ENCODE results near the gene SOS1. TPM values are rescaled to one million over a fixed set of nuclear protein-coding genes. Genes with fewer than 3 reads are reported as not detected.

The SOS1 gene
- total and polyA plus RNA-seq, 9 donors, result 14.4 to 70.1 (median 41.8) TPM

DNA sequence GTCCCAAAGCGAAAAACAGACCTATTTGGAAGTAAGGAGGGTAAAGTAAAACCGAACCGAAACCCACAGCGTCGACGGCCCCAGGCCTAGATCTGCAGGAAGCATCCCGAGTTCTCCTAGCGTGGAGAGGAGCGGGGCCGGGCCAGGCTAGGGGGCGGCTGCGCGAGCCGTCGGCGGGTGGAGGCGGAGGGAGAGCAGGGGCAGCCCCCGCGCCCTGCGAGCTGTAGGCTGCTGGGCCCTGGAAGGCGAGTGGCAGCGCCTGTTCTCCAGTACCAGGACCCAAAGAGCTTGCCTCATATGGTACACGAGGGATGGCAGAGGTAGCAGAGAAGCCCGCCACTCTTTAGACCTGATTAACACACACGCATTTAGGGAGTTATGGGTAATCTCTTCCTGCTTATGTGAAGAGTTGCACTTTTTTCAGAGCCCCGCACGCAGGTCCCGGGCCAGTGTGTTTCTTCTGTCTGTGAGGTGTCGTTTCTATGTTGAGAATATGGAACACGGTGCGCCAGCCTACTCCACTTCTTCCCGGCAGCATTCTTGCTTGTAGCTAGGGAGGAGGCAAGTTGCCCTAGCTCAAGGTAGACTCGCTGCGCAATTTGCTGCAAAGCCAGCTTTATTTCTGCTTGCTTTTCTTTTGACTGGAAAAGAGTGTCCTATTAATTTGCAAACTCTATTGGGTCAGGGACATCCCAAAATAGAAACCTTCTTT is 160.1 kb downstream of the SOS1 start:
- H3K36me3 ChIP-seq, result no peaks in the 10 kb centered on the region
- intact Hi-C loops (cut with DNase I), result no loop called here
- peak overlapping the region in 1 of 2 donors; percentile 58 for H3K27ac ChIP-seq
- TF ChIP-seq EP300 (IDR thresholded peaks at IDR 0.05) (no peak), POLR2A (IDR thresholded peaks at IDR 0.05) (no peak)
- TF ChIP-seq, protein P1, sequence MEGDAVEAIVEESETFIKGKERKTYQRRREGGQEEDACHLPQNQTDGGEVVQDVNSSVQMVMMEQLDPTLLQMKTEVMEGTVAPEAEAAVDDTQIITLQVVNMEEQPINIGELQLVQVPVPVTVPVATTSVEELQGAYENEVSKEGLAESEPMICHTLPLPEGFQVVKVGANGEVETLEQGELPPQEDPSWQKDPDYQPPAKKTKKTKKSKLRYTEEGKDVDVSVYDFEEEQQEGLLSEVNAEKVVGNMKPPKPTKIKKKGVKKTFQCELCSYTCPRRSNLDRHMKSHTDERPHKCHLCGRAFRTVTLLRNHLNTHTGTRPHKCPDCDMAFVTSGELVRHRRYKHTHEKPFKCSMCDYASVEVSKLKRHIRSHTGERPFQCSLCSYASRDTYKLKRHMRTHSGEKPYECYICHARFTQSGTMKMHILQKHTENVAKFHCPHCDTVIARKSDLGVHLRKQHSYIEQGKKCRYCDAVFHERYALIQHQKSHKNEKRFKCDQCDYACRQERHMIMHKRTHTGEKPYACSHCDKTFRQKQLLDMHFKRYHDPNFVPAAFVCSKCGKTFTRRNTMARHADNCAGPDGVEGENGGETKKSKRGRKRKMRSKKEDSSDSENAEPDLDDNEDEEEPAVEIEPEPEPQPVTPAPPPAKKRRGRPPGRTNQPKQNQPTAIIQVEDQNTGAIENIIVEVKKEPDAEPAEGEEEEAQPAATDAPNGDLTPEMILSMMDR (IDR thresholded peaks at IDR 0.05), result no peak
- no peaks in the 10 kb centered on the region for H3K27me3 ChIP-seq
- H3K4me3 ChIP-seq, result peak overlapping the region; percentile 51
- H3K9me3 ChIP-seq, result no peaks in the 10 kb centered on the region
- no peak for DNase-seq
- 41 to 46% (median 43%) methylated on average over 34 of the region's 34 CpGs for WGBS, 3 donors
- peaks cover 10% of the 10 kb centered on the region for H3K4me1 ChIP-seq (ENCODE audit: insufficient read depth)

DNA sequence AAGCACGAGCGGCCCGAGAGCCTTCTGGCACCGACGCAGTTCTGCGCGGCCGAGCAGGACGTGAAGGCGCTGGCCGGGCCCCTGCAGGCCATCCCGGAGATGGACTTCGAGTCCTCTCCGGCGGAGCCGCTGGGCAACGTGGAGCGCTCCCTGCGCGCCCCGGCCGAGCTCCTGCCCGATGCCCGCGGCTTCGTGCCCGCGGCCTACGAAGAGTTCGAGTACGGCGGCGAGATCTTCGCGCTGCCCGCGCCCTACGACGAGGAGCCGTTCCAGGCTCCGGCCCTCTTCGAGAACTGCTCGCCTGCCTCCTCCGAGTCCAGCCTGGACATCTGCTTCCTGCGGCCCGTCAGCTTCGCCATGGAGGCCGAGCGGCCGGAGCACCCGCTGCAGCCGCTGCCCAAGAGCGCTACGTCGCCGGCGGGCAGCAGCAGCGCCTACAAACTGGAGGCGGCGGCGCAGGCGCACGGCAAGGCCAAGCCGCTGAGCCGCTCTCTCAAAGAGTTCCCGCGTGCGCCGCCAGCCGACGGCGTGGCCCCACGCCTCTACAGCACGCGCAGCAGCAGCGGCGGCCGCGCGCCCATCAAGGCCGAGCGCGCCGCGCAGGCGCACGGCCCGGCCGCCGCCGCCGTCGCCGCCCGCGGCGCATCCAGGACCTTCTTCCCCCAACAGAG is 160.8 kb downstream of the SOS1 start:
- H3K4me1 ChIP-seq (ENCODE audit: insufficient read depth), result peaks cover 10% of the 10 kb centered on the region
- H3K27ac ChIP-seq, result peak overlapping the region in 1 of 2 donors; percentile 58
- no peak for TF ChIP-seq EP300 (IDR thresholded peaks at IDR 0.05)
- TF ChIP-seq, protein P1 (IDR thresholded peaks at IDR 0.05), result peak in 2 of 3 donors; percentile 33 to 50
- no peaks in the 10 kb centered on the region for H3K9me3 ChIP-seq
- peak overlapping the region; percentile 51 for H3K4me3 ChIP-seq
- H3K27me3 ChIP-seq, result no peaks in the 10 kb centered on the region
- DNase-seq, result peak; percentile 86 to 91 (median 87)
- 4 to 7% (median 5%) methylated on average over 77 to 97 of the region's 97 CpGs for WGBS, 3 donors
- H3K36me3 ChIP-seq, result no peaks in the 10 kb centered on the region
- intact Hi-C loops (cut with DNase I), result loop anchor here in 1 of 4 donors (10.0 kb wide), 1 partner anchor 75 kb away; no protein-coding TSS in a partner anchor

DNA sequence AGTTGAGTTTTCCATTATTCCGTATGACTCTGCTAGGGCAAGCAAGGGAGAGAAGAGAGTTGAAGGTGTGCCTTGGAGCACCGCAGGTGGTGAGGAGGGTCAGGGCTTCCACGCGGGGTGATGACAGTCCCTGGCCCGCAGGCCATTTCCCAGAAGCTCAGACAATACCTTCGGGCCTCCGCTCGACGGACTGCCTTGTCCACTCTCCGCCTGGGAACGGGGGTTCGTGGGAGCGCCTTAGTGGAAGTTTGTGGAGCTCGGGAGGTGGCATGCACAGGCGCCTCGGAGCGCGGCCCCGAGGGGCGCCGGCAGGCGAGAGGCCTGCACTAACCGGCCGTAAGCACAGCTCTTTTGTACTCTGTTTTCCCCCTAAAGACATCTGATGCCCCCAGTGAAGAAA is 161.4 kb downstream of the SOS1 start:
- H3K27ac ChIP-seq, result no peak overlapping the region
- H3K9me3 ChIP-seq, result no peaks in the 10 kb centered on the region
- H3K27me3 ChIP-seq, result no peaks in the 10 kb centered on the region
- no peaks in the 10 kb centered on the region for H3K36me3 ChIP-seq
- no peak for TF ChIP-seq EP300 (IDR thresholded peaks at IDR 0.05)
- TF ChIP-seq, protein P1 (IDR thresholded peaks at IDR 0.05), result no peak
- no peak for TF ChIP-seq POLR2A (IDR thresholded peaks at IDR 0.05)
- peaks cover 10% of the 10 kb centered on the region for H3K4me1 ChIP-seq (ENCODE audit: insufficient read depth)
- WGBS, 3 donors, result 82 to 89% (median 84%) methylated on average over 24 of the region's 24 CpGs
- intact Hi-C loops (cut with DNase I), result loop anchor here in 1 of 4 donors (10.0 kb wide), 1 partner anchor 75 kb away; no protein-coding TSS in a partner anchor
- peak in 4 of 5 donors; percentile 17 to 49 (median 40) for DNase-seq
- peak overlapping the region; percentile 51 for H3K4me3 ChIP-seq

DNA sequence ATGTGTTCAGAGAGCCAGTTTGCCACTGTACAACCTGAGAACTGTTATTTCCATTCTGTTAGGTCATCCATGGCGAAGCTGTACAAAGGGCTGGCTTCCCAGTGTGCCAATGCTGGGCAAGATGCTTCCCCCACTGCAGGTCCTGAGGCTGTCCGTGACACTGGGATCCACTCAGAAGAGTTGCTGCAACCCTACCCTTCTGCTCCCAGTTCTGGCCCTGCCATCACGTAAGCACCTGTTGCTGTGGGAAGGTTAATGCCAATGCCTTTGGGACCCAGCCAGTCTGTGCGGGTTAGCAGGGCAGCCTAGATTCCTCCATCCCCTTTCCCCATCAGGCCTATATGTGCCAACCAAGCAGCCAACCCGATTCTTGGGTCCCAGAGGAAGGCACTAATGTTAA is 162.9 kb downstream of the SOS1 start:
- no peaks in the 10 kb centered on the region for H3K9me3 ChIP-seq
- TF ChIP-seq EP300 (IDR thresholded peaks at IDR 0.05) (no peak), POLR2A (IDR thresholded peaks at IDR 0.05) (no peak)
- TF ChIP-seq, protein P1 (IDR thresholded peaks at IDR 0.05), result no peak
- 95 to 97% (median 96%) methylated on average over 5 of the region's 5 CpGs for WGBS, 3 donors
- no peaks in the 10 kb centered on the region for H3K27me3 ChIP-seq
- no peak for DNase-seq
- no peak overlapping the region for H3K27ac ChIP-seq
- H3K4me3 ChIP-seq, result no peak overlapping the region
- H3K36me3 ChIP-seq, result no peaks in the 10 kb centered on the region
- intact Hi-C loops (cut with DNase I), result loop anchor here in 1 of 4 donors (10.0 kb wide), 1 partner anchor 77 kb away; no protein-coding TSS in a partner anchor
- H3K4me1 ChIP-seq (ENCODE audit: insufficient read depth), result peaks cover 10% of the 10 kb centered on the region

All from ovary (tissue), 9 donors.